Parathyroid adenoma (tissue), 2 donors: ENCODE results near the gene GIPC2.

ENCODE experiments used
- H2AFZ ChIP-seq: fragments of 300-600 bp; sonication (generic); one replicate; pipeline ENCODE4 v1.7.0; 2017; ENCODE audit warnings: antibody characterized with exemption, mild to moderate bottlenecking
- H3K27ac ChIP-seq: fragments of 300-600 bp; sonication (generic); one replicate; pipeline ENCODE4 v1.7.0; 2017
- H3K27me3 ChIP-seq: fragments of 300-600 bp; sonication (generic); one replicate; pipeline ENCODE4 v1.7.0; 2017; ENCODE audit warnings: low read length; ENCODE audit not compliant: control insufficient read depth, insufficient read depth
- H3K36me3 ChIP-seq: fragments of 300-600 bp; sonication (generic); one replicate; pipeline ENCODE4 v1.7.0; 2017; ENCODE audit warnings: low read length; ENCODE audit not compliant: control insufficient read depth, insufficient read depth
- H3K4me1 ChIP-seq: fragments of 300-600 bp; sonication (generic); one replicate; pipeline ENCODE4 v1.7.0; 2017; ENCODE audit warnings: control low read depth
- H3K4me2 ChIP-seq: fragments of 300-600 bp; sonication (generic); one replicate; pipeline ENCODE4 v1.7.0; 2017; ENCODE audit warnings: low read length
- H3K4me3 ChIP-seq: fragments of 300-600 bp; sonication (generic); one replicate; pipeline ENCODE4 v1.7.0; 2017; ENCODE audit warnings: low read depth, low read length
- H3K79me2 ChIP-seq: fragments of 300-600 bp; sonication (generic); one replicate; pipeline ENCODE4 v1.7.0; 2017; ENCODE audit warnings: control low read depth
- H3K9ac ChIP-seq: fragments of 300-600 bp; sonication (generic); one replicate; pipeline ENCODE4 v1.7.0; 2017; ENCODE audit warnings: mild to moderate bottlenecking
- H3K9me3 ChIP-seq: fragments of 300-600 bp; sonication (generic); one replicate; pipeline ENCODE4 v1.7.0; 2017; ENCODE audit warnings: low read length; ENCODE audit not compliant: control insufficient read depth
- CTCF ChIP-seq: fragments of 300-600 bp; sonication (generic); IDR thresholded peaks from one replicate; pipeline ENCODE4 v1.7.0; 2017; ENCODE audit warnings: antibody characterized with exemption, mild to moderate bottlenecking
- donor health status: primary hyperparathyroidism.

GIPC2 gene

GRCh38 chr1:78052685-78053405, 7.1 kb downstream of the GIPC2 start:
- Histone ChIP-seq H3K4me2 (no peak overlapping the region), H3K9me3 (no peaks in the 10 kb centered on the region), H3K36me3 (no peaks in the 10 kb centered on the region), H3K27me3 (no peaks in the 10 kb centered on the region), H3K4me3 (no peak overlapping the region), H3K27ac (no peak overlapping the region), H3K79me2 (no peaks in the 10 kb centered on the region), H3K4me1 (no peaks in the 10 kb centered on the region), H2AFZ (no peak overlapping the region), H3K9ac (no peak overlapping the region)
- TF ChIP-seq CTCF = no peak

GRCh38 chr1:78053498-78053897, 7.7 kb downstream of the GIPC2 start:
- no peaks in the 10 kb centered on the region for H3K79me2 ChIP-seq
- H3K4me1 ChIP-seq = no peaks in the 10 kb centered on the region
- H3K27me3 ChIP-seq = no peaks in the 10 kb centered on the region
- no peak overlapping the region for H3K9ac ChIP-seq
- H3K9me3 ChIP-seq = no peaks in the 10 kb centered on the region
- no peak overlapping the region for H3K27ac ChIP-seq
- H3K4me3 ChIP-seq = no peak overlapping the region
- H3K4me2 ChIP-seq = no peak overlapping the region
- no peaks in the 10 kb centered on the region for H3K36me3 ChIP-seq
- TF ChIP-seq CTCF = no peak
- H2AFZ ChIP-seq = no peak overlapping the region

- H3K9ac ChIP-seq = no peak overlapping the region
- no peak overlapping the region for H3K27ac ChIP-seq
- H3K36me3 ChIP-seq = no peaks in the 10 kb centered on the region
- no peak overlapping the region for H3K4me2 ChIP-seq
- no peaks in the 10 kb centered on the region for H3K79me2 ChIP-seq
- no peak overlapping the region for H3K4me3 ChIP-seq
- no peaks in the 10 kb centered on the region for H3K9me3 ChIP-seq
- H3K4me1 ChIP-seq = no peaks in the 10 kb centered on the region
- no peaks in the 10 kb centered on the region for H3K27me3 ChIP-seq
- H2AFZ ChIP-seq = no peak overlapping the region
- no peak for TF ChIP-seq CTCF
Observed at GRCh38 chr1:78054559-78054958, 8.8 kb downstream of the GIPC2 start.

- no peak overlapping the region for H3K4me3 ChIP-seq
- no peak overlapping the region for H3K9ac ChIP-seq
- no peaks in the 10 kb centered on the region for H3K27me3 ChIP-seq
- H3K4me1 ChIP-seq = no peaks in the 10 kb centered on the region
- no peaks in the 10 kb centered on the region for H3K79me2 ChIP-seq
- no peaks in the 10 kb centered on the region for H3K36me3 ChIP-seq
- no peak for TF ChIP-seq CTCF
- H3K4me2 ChIP-seq = no peak overlapping the region
- no peaks in the 10 kb centered on the region for H3K9me3 ChIP-seq
- H2AFZ ChIP-seq = no peak overlapping the region
- H3K27ac ChIP-seq = no peak overlapping the region
Observed at GRCh38 chr1:78054972-78055371, 9.2 kb downstream of the GIPC2 start.

- H3K27me3 ChIP-seq = no peaks in the 10 kb centered on the region
- no peaks in the 10 kb centered on the region for H3K79me2 ChIP-seq
- H3K4me2 ChIP-seq = peak overlapping the region; percentile 44
- no peak overlapping the region for H3K9ac ChIP-seq
- TF ChIP-seq CTCF = no peak
- no peak overlapping the region for H3K4me3 ChIP-seq
- no peaks in the 10 kb centered on the region for H3K4me1 ChIP-seq
- no peaks in the 10 kb centered on the region for H3K9me3 ChIP-seq
- peak overlapping the region; percentile 33 for H2AFZ ChIP-seq
- H3K36me3 ChIP-seq = no peaks in the 10 kb centered on the region
- no peak overlapping the region for H3K27ac ChIP-seq
Observed at GRCh38 chr1:78055565-78056132, 9.9 kb downstream of the GIPC2 start.
